Ovary (tissue), 3 donors: ENCODE measurements around the gene ALK.

Experiments used
- POLR2A ChIP-seq: fragments of 450-650 bp; IDR thresholded peaks from one replicate; pipeline ENCODE4 v1.6.1; 2017; ENCODE audit warnings: antibody characterized with exemption, mild to moderate bottlenecking, moderate library complexity
- TF ChIP-seq, protein P1 (sequence below), 3 donors: fragments of 450-650 bp in 2 of 3; fragments of 200-600 bp in 1 of 3; IDR thresholded peaks; one replicate each; pipeline versions ENCODE4 v1.5.1 to v1.8.0; 2016 to 2022; ENCODE audit warnings: antibody characterized with exemption in 3 of 3, mild to moderate bottlenecking in 1 of 3
- donor health status: DM: no; HTN: no; CAD: no.

DNA sequence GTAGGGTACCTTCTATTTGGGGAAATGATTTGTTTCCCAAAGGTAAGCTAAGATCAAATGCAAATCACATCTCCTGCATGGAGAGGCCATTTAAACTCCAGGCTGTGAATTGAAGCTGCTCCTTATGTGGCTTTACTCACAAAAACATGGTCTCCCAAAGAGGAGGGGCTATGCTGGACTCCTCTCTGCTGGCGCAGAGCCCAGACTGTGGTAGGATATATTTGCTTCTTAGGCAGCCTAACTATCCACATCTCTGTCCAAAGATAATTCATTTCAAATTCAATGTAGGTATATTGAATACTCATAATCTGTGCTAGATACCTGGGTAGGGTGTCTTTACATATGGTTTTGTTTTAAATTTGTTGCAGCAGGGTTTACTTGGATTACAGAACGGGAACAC, 358.5 kb downstream of the ALK start:
- TF ChIP-seq, protein P1, sequence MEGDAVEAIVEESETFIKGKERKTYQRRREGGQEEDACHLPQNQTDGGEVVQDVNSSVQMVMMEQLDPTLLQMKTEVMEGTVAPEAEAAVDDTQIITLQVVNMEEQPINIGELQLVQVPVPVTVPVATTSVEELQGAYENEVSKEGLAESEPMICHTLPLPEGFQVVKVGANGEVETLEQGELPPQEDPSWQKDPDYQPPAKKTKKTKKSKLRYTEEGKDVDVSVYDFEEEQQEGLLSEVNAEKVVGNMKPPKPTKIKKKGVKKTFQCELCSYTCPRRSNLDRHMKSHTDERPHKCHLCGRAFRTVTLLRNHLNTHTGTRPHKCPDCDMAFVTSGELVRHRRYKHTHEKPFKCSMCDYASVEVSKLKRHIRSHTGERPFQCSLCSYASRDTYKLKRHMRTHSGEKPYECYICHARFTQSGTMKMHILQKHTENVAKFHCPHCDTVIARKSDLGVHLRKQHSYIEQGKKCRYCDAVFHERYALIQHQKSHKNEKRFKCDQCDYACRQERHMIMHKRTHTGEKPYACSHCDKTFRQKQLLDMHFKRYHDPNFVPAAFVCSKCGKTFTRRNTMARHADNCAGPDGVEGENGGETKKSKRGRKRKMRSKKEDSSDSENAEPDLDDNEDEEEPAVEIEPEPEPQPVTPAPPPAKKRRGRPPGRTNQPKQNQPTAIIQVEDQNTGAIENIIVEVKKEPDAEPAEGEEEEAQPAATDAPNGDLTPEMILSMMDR (IDR thresholded peaks at IDR 0.05): no peak
- TF ChIP-seq POLR2A: no peak
